T-cell (primary cell): Measurements from ENCODE around the gene NPEPL1. TPM values are rescaled to one million over a fixed set of nuclear protein-coding genes. Genes with fewer than 3 reads are reported as not detected.

Experiments
- ATAC-seq, 4 experiments: fragments of 200-7000 bp in 3 of 4; fragments of 150-1000 bp in 1 of 4; cut with Tn5 transposase; replicated peaks in 1 of 4; 1 replicate in 3 of 4; 2 replicates in 1 of 4; pipeline ENCODE4 v1.10.0; 2021; ENCODE audit warnings: moderate library complexity in 3 of 4, mild to moderate bottlenecking in 2 of 4, moderate number of reproducible peaks in 1 of 4
- CTCF ChIA-PET, 2 donors: fragments of 300-600 bp; sonication (Branson Sonifier 250); formaldehyde crosslinking; loops; one replicate each; lab custom pipeline; 2022; ENCODE audit warnings: antibody characterized with exemption in 2 of 2; lab: Charles Lee
- POLR2A ChIA-PET, 2 donors: fragments of 300-600 bp; sonication (Branson Sonifier 250); formaldehyde crosslinking; loops; one replicate each; lab custom pipeline; 2022; ENCODE audit warnings: antibody characterized with exemption in 2 of 2; lab: Charles Lee
- DNase-seq, 35 experiments: peaks; one replicate each; pipeline versions ENCODE4 v3.0.0 to v3.0.0-alpha.2; 2013 to 2023
- H3K27ac ChIP-seq: one replicate; pipeline ENCODE4 v1.5.1; 2013; ENCODE audit warnings: low read length
- H3K27me3 ChIP-seq, 2 experiments: replicated peaks in 1 of 2; 1 replicate in 1 of 2; 2 replicates in 1 of 2; pipeline versions ENCODE4 v1.6.1 to v1.7.0; 2013; ENCODE audit warnings: low read length in 1 of 2, mixed read lengths in 1 of 2; ENCODE audit not compliant: control insufficient read depth in 2 of 2, insufficient read depth in 2 of 2; ENCODE audit errors: extremely low read depth in 1 of 2
- H3K36me3 ChIP-seq, 2 donors: 1 replicate in 1 of 2; 2 replicates in 1 of 2; pipeline versions ENCODE4 v1.6.1 to v1.7.0; 2013; ENCODE audit warnings: low read length in 1 of 2; ENCODE audit not compliant: control insufficient read depth in 2 of 2, insufficient read depth in 1 of 2; ENCODE audit errors: extremely low read depth in 1 of 2
- H3K4me1 ChIP-seq, 2 experiments: 1 replicate in 1 of 2; 2 replicates in 1 of 2; pipeline versions ENCODE4 v1.6.1 to v1.7.0; 2013; ENCODE audit warnings: low read length in 2 of 2, mixed read lengths in 1 of 2; ENCODE audit not compliant: insufficient read depth in 2 of 2, control insufficient read depth in 1 of 2; ENCODE audit errors: extremely low read depth in 1 of 2
- H3K4me3 ChIP-seq, 2 donors: 1 replicate in 1 of 2; 2 replicates in 1 of 2; pipeline versions ENCODE4 v1.5.1 to v1.7.0; 2013; ENCODE audit warnings: mild to moderate bottlenecking in 2 of 2, low read length in 1 of 2, moderate library complexity in 1 of 2; ENCODE audit not compliant: control insufficient read depth in 1 of 2; ENCODE audit errors: extremely low read depth in 1 of 2
- H3K9me3 ChIP-seq: 2 replicates; pipeline ENCODE4 v1.7.0; 2013
- H3K27ac Mint-ChIP-seq, 2 donors: one replicate each; pipeline ENCODE4 v1.8.0; 2020 to 2021; ENCODE audit warnings: mild to moderate bottlenecking in 2 of 2, mixed read lengths in 2 of 2
- H3K27me3 Mint-ChIP-seq, 2 donors: one replicate each; pipeline ENCODE4 v1.8.0; 2021 to 2022; ENCODE audit warnings: mixed read lengths in 2 of 2
- H3K36me3 Mint-ChIP-seq: one replicate; pipeline ENCODE4 v1.8.0; 2021; ENCODE audit warnings: mixed read lengths
- H3K4me1 Mint-ChIP-seq, 3 donors: one replicate each; pipeline ENCODE4 v1.8.0; 2020 to 2022; ENCODE audit warnings: mixed read lengths in 3 of 3, mild to moderate bottlenecking in 1 of 3
- H3K4me3 Mint-ChIP-seq, 3 donors: one replicate each; pipeline ENCODE4 v1.8.0; 2020 to 2022; ENCODE audit warnings: mild to moderate bottlenecking in 3 of 3, mixed read lengths in 3 of 3, moderate library complexity in 3 of 3
- H3K9me3 Mint-ChIP-seq, 3 donors: one replicate each; pipeline ENCODE4 v1.8.0; 2020 to 2022; ENCODE audit warnings: mixed read lengths in 3 of 3
- WGBS: methylation state at CpG from one replicate; pipeline ENCODE4 v1.1.5; 2013; ENCODE audit warnings: missing lambda C conversion rate; ENCODE audit not compliant: insufficient coverage; 5-methylcytosine and 5-hydroxymethylcytosine counted together
- total RNA-seq, 35 experiments: library from RNA in 6 of 35; stranded (reverse) in 6 of 35; fragments of 120-200 nt in 1 of 35; gene quantifications; one replicate each; pipeline versions ENCODE4 v1.2.1 to v1.2.4 and lab custom pipeline; 2013 to 2026

The NPEPL1 gene
- total RNA-seq, 5 donors from 2014 or later (not counting 1 experiment from before 2014, with no cell fraction given) = 49.6 to 79.0 (median 69.3) TPM

DNA sequence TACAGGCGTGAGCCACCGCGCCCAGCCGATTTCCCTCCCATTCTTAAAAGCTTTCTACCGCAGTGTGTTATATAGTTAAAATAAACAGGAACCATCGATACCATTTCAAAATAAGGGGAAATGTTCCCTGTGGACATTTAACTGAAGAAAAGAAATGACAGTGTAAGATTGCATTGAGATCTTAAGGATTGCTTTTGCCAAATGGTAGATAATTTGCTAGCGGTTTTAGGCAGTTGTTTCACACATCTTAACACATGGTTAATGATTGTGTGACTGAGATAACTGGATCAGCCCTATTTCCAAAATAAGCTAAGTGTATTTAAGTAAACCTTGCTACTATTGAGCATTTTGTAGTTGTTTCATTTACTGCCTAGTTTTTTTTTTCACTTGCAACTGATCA is 25.9 kb upstream of the NPEPL1 start:
- ChIA-PET POLR2A (interaction anchor here in 1 of 2 donors (0.6 kb wide), 2 partner anchors 24 to 428 kb away, joined by 3 to 10 read pairs; no protein-coding TSS in a partner anchor), CTCF (no interaction called here)
- Mint-ChIP-seq H3K27me3 (no peaks in the 10 kb centered on the region), H3K36me3 (peaks cover 38% of the 10 kb centered on the region), H3K4me3 (no peak overlapping the region), H3K27ac (peak overlapping the region in 1 of 2 donors; percentile 76), H3K4me1 (peaks cover 44 to 53% (median 45%) of the 10 kb centered on the region in 3 donors), H3K9me3 (no peaks in the 10 kb centered on the region)
- Histone ChIP-seq H3K27me3 (no peaks in the 10 kb centered on the region), H3K4me1 (peaks cover 6 to 10% of the 10 kb centered on the region in 2 experiments), H3K36me3 (peaks cover 17 to 62% of the 10 kb centered on the region in 2 donors), H3K4me3 (no peak overlapping the region), H3K27ac (no peak overlapping the region), H3K9me3 (no peaks in the 10 kb centered on the region)
- ATAC-seq (no peak), DNase-seq (no peak)
- no CpG with 5 or more reads among the region's 7 CpGs for WGBS

DNA sequence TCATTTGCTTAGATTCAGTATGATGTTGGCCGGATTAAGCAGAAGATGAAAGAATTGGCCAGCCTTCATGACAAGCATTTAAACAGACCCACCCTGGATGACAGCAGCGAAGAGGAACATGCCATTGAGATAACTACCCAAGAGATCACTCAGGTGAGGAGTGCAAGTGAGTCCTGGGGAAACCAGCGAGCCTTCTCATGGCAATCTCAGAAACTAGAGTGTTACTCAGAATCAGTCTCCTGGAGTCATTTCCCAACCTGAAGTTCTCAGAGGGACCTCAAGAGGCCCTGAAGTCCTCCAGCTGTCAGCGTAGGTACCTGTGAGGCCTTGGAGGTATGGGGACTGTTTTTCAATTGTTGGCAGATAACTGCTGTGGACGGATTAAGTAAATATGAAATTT is 24.6 kb upstream of the NPEPL1 start:
- CTCF ChIA-PET = interaction anchor here in 1 of 2 donors (1.1 kb wide), 1 partner anchor 17 kb away, joined by 5 read pairs; the partner anchor contains the start of gene STX16
- POLR2A ChIA-PET = no interaction called here
- no peak for ATAC-seq

DNA sequence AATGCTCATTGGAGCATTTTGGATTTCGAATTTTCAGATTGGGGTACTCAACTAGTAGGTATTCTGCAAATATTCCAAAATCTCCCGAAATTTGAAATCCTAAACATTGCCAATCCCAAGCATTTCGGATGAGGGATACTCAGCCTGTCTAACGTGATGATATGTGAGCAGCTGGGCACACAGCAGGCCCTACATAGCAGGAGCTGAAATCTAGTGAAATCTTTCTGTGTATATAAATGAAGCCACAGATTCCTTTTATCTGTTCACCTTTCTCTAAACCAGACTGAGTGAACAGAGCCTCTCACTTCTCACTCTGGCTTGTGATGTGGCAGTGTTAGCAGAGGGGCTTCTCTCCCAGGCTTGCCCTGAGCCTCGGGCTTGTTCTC is 23.7 kb upstream of the NPEPL1 start:
- no peak overlapping the region for H3K27ac ChIP-seq
- H3K4me1 Mint-ChIP-seq = peaks cover 29 to 37% (median 33%) of the 10 kb centered on the region in 3 donors
- ChIA-PET POLR2A (interaction anchor here in 1 of 2 donors (0.8 kb wide), 1 partner anchor 35 kb away, joined by 4 read pairs; no protein-coding TSS in a partner anchor), CTCF (no interaction called here)
- H3K4me3 Mint-ChIP-seq = no peak overlapping the region
- H3K36me3 Mint-ChIP-seq = peaks cover 45% of the 10 kb centered on the region
- H3K36me3 ChIP-seq = peaks cover 17 to 68% of the 10 kb centered on the region in 2 donors
- ATAC-seq = no peak
- DNase-seq = no peak
- H3K9me3 Mint-ChIP-seq = no peaks in the 10 kb centered on the region
- no peak overlapping the region for H3K27ac Mint-ChIP-seq
- no peaks in the 10 kb centered on the region for H3K4me1 ChIP-seq
- WGBS = 95% methylated on average over 2 of the region's 5 CpGs
- H3K27me3 Mint-ChIP-seq = no peaks in the 10 kb centered on the region
- no peaks in the 10 kb centered on the region for H3K9me3 ChIP-seq
- H3K4me3 ChIP-seq = no peak overlapping the region
- no peaks in the 10 kb centered on the region for H3K27me3 ChIP-seq

More for the DNA sequence above, 24.6 kb upstream of the NPEPL1 start:
- no peak overlapping the region for H3K27ac Mint-ChIP-seq
- peaks cover 37 to 44% (median 39%) of the 10 kb centered on the region in 3 donors for H3K4me1 Mint-ChIP-seq
- no peaks in the 10 kb centered on the region for H3K9me3 ChIP-seq
- DNase-seq = no peak
- peaks cover 40% of the 10 kb centered on the region for H3K36me3 Mint-ChIP-seq
- H3K27me3 ChIP-seq = no peaks in the 10 kb centered on the region
- no peak overlapping the region for H3K4me3 ChIP-seq
- H3K9me3 Mint-ChIP-seq = no peaks in the 10 kb centered on the region
- H3K4me3 Mint-ChIP-seq = no peak overlapping the region
- no peak overlapping the region for H3K27ac ChIP-seq
- H3K27me3 Mint-ChIP-seq = no peaks in the 10 kb centered on the region
- H3K36me3 ChIP-seq = peaks cover 17 to 65% of the 10 kb centered on the region in 2 donors
- 100% methylated on average over 2 of the region's 5 CpGs for WGBS
- H3K4me1 ChIP-seq = no peaks in the 10 kb centered on the region

- H3K4me1 Mint-ChIP-seq = peaks cover 25 to 31% (median 28%) of the 10 kb centered on the region in 3 donors
- CTCF ChIA-PET = interaction anchor here (0.5 to 1.4 kb wide), 2 partner anchors 11 to 420 kb away, joined by 3 to 5 read pairs; no protein-coding TSS in a partner anchor
- no peak overlapping the region for H3K4me3 Mint-ChIP-seq
- no peaks in the 10 kb centered on the region for H3K27me3 ChIP-seq
- WGBS = 88% methylated on average over 10 of the region's 16 CpGs
- DNase-seq (no peak), ATAC-seq (no peak)
- H3K27me3 Mint-ChIP-seq = no peaks in the 10 kb centered on the region
- no peak overlapping the region for H3K27ac Mint-ChIP-seq
- H3K36me3 Mint-ChIP-seq = peaks cover 51% of the 10 kb centered on the region
- POLR2A ChIA-PET = interaction anchor here in 1 of 2 donors (0.8 kb wide), 1 partner anchor 36 kb away, joined by 4 read pairs; no protein-coding TSS in a partner anchor
- no peaks in the 10 kb centered on the region for H3K9me3 ChIP-seq
- H3K36me3 ChIP-seq = peaks cover 17 to 71% of the 10 kb centered on the region in 2 donors
- H3K9me3 Mint-ChIP-seq = no peaks in the 10 kb centered on the region
- no peaks in the 10 kb centered on the region for H3K4me1 ChIP-seq
- no peak overlapping the region for H3K27ac ChIP-seq
- H3K4me3 ChIP-seq = no peak overlapping the region
Observed at GRCh38 chr20:58669287-58670006, 23.2 kb upstream of the NPEPL1 start.

DNA sequence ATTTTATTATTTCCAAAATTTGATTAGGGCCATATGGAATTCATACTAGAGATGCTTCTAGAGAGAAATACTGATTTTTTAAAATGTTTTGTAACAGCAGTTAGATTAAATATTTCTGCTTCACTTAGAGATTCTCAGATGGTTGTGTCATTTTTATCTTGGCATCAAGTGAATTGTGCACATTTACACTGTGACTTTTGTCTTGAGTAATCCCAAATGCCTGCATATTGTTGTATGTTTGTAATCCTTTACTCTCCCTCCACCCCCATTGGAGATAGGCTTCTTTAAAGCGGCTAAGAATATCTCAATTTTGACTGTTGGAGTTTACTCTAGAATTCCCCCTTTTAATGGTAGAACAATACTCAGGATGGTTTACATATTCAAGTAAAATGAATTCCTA is 22.5 kb upstream of the NPEPL1 start:
- Mint-ChIP-seq H3K36me3 (peaks cover 51% of the 10 kb centered on the region), H3K4me3 (no peak overlapping the region), H3K9me3 (no peaks in the 10 kb centered on the region), H3K4me1 (peaks cover 20 to 26% (median 23%) of the 10 kb centered on the region in 3 donors), H3K27ac (no peak overlapping the region), H3K27me3 (no peaks in the 10 kb centered on the region)
- WGBS = no CpG with 5 or more reads among the region's 1 CpG
- H3K4me3 ChIP-seq = no peak overlapping the region
- DNase-seq = no peak
- CTCF ChIA-PET = interaction anchor here (0.5 to 1.4 kb wide), 2 partner anchors 12 to 420 kb away, joined by 3 to 5 read pairs; no protein-coding TSS in a partner anchor
- no peak for ATAC-seq
- no peak overlapping the region for H3K27ac ChIP-seq
- POLR2A ChIA-PET = no interaction called here
- no peaks in the 10 kb centered on the region for H3K4me1 ChIP-seq
- H3K9me3 ChIP-seq = no peaks in the 10 kb centered on the region
- H3K36me3 ChIP-seq = peaks cover 17 to 73% of the 10 kb centered on the region in 2 donors
- no peaks in the 10 kb centered on the region for H3K27me3 ChIP-seq

- Histone ChIP-seq H3K4me1 (no peaks in the 10 kb centered on the region), H3K4me3 (no peak overlapping the region), H3K36me3 (peaks cover 17 to 76% of the 10 kb centered on the region in 2 donors), H3K9me3 (no peaks in the 10 kb centered on the region), H3K27ac (no peak overlapping the region), H3K27me3 (no peaks in the 10 kb centered on the region)
- CTCF ChIA-PET = interaction anchor here in 1 of 2 donors (1.4 kb wide), 1 partner anchor 12 kb away, joined by 3 read pairs; no protein-coding TSS in a partner anchor
- peaks cover 53% of the 10 kb centered on the region for H3K36me3 Mint-ChIP-seq
- 100% methylated on average over 2 of the region's 4 CpGs for WGBS
- H3K9me3 Mint-ChIP-seq = no peaks in the 10 kb centered on the region
- H3K4me1 Mint-ChIP-seq = peaks cover 16 to 21% (median 19%) of the 10 kb centered on the region in 3 donors
- H3K4me3 Mint-ChIP-seq = no peak overlapping the region
- POLR2A ChIA-PET = no interaction called here
- no peak for DNase-seq
- no peak overlapping the region for H3K27ac Mint-ChIP-seq
- no peak for ATAC-seq
- no peaks in the 10 kb centered on the region for H3K27me3 Mint-ChIP-seq
Observed at GRCh38 chr20:58670659-58671058, 21.9 kb upstream of the NPEPL1 start.
